Ovary (tissue), 3 donors: ENCODE results near the gene MAGI1.

Experiments used
- CTCF ChIP-seq, 3 donors: fragments of 450-650 bp in 2 of 3; fragments of 200-600 bp in 1 of 3; IDR thresholded peaks; one replicate each; pipeline versions ENCODE4 v1.5.1 to v1.8.0; 2016 to 2022; ENCODE audit warnings: antibody characterized with exemption in 3 of 3, mild to moderate bottlenecking in 1 of 3
- POLR2A ChIP-seq: fragments of 450-650 bp; IDR thresholded peaks from one replicate; pipeline ENCODE4 v1.6.1; 2017; ENCODE audit warnings: antibody characterized with exemption, mild to moderate bottlenecking, moderate library complexity
- donor health status: DM: no; HTN: no; CAD: no.

- no peak for TF ChIP-seq CTCF (IDR thresholded peaks at IDR 0.05)
- no peak for TF ChIP-seq POLR2A
Measured at GRCh38 chr3:65904016-65904415, 134.7 kb downstream of the MAGI1 start.
